Astrocyte of the spinal cord (primary cell): ENCODE measurements around the gene DCLK3.

Experiments used
- DNase-seq: peaks from one replicate; pipeline ENCODE4 v3.0.0; 2011; ENCODE audit warnings: low read depth, low spot score
- H3K4me3 ChIP-seq: 2 replicates; pipeline ENCODE4 v1.5.1; 2011; ENCODE audit warnings: low read depth, mild to moderate bottlenecking, low read length, moderate library complexity
- in situ Hi-C: cut with HindIII; loops from 2 replicates; pipeline ENCODE4 v1.10.0; 2017; ENCODE audit warnings: low sequenced_read_pairs
- TF ChIP-seq, protein P1 (sequence below): IDR thresholded peaks from 2 replicates; pipeline ENCODE4 v1.5.1; 2012; ENCODE audit warnings: low read depth, mild to moderate bottlenecking, low read length, inconsistent platforms

Gene DCLK3

DNA sequence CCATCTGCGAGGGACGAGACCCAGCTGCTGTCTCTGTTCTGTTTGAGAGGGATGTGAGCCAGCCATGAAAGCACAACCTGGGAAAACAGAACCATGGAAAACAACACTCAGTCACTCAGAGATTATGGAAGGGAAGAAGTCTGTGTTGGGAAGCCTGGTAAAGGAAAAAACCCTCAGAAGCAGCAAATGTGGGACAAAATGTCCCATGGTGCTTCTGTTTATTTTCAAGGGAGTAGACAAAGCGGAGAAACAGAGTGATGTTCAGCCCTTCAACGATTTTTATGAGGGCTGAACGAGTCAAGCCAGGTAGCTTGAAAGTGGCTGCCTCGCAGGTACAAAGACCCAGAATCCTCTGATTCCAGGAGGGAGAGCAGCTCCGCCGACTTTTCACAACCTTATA, 59.3 kb downstream of the DCLK3 start:
- TF ChIP-seq, protein P1, sequence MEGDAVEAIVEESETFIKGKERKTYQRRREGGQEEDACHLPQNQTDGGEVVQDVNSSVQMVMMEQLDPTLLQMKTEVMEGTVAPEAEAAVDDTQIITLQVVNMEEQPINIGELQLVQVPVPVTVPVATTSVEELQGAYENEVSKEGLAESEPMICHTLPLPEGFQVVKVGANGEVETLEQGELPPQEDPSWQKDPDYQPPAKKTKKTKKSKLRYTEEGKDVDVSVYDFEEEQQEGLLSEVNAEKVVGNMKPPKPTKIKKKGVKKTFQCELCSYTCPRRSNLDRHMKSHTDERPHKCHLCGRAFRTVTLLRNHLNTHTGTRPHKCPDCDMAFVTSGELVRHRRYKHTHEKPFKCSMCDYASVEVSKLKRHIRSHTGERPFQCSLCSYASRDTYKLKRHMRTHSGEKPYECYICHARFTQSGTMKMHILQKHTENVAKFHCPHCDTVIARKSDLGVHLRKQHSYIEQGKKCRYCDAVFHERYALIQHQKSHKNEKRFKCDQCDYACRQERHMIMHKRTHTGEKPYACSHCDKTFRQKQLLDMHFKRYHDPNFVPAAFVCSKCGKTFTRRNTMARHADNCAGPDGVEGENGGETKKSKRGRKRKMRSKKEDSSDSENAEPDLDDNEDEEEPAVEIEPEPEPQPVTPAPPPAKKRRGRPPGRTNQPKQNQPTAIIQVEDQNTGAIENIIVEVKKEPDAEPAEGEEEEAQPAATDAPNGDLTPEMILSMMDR = no peak

DNA sequence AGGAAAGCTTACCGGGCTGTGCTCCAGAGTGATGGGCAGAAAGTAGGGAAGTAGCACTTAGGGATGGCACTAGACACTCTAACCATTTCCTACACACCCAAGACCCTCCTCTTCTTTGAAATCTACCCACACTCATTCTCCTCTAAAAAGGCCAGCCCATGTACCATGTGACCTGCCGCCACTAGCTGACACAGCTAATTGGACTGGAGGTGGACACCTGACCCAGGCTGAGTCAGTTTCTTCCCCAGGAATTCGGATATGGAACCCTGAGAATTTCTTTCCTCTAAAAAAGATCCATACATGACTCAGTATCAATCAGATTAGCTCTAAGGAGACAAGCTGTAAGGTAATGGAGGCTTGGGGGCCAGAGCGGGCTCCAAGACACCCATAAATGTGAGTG, 60.1 kb downstream of the DCLK3 start:
- H3K4me3 ChIP-seq = no peak overlapping the region
- TF ChIP-seq, protein P1 = no peak
- no peak for DNase-seq
- in situ Hi-C loops = no loop called here

More for the DNA sequence above, 59.3 kb downstream of the DCLK3 start:
- in situ Hi-C loops = no loop called here
- DNase-seq = no peak
- H3K4me3 ChIP-seq = no peak overlapping the region

DNA sequence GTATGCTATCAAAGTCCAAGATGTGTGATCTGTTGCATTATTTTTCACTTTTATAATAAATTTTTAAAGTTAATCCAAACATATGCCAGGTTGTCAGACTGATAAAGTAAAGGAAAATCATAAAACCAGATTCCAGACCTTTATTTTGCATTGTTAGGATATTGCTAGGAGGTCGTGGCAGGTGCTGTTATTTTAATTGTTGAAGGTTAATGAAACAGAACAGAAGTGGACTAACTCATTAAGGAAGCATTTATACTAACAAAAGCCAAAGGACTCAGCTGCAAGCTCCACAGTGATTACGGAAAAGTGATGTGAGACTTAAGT, 63.1 kb downstream of the DCLK3 start:
- no peak for DNase-seq
- in situ Hi-C loops = no loop called here
- TF ChIP-seq, protein P1 = no peak
- no peak overlapping the region for H3K4me3 ChIP-seq

DNA sequence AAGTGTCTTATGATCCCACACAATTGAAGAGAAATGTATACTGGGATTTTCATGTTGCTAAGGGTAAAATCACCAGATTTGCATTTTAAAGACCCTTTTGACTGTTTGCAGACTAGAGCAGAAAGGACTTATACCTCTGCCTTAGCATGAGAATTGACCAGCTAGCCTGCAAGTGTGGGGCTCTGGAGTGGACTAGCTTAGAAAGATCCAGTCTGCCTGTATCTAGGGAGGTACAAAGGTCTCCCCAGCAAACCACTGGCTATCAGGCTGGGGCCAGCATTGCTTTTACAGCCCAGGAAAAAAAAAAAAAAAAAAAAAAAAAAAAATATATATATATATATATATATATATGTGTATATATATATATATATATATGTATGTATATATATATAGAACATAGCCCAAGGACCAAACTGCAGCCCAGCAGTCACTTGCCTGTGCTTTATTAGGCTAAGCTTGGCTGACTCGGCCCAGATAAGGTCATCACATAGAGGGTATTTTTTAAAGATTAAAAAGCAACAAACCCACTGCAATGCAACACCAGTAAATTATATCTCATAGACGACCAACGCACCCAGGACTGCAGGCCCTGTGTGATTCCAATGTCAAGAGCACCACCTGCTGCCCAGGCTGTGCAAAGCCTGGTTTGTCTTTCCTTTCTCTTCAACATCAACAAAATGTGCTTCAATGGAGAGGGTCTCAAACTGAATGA, 63.7 kb downstream of the DCLK3 start:
- TF ChIP-seq, protein P1 = peak; percentile 91
- peak; percentile 85 for DNase-seq
- in situ Hi-C loops = no loop called here

DNA sequence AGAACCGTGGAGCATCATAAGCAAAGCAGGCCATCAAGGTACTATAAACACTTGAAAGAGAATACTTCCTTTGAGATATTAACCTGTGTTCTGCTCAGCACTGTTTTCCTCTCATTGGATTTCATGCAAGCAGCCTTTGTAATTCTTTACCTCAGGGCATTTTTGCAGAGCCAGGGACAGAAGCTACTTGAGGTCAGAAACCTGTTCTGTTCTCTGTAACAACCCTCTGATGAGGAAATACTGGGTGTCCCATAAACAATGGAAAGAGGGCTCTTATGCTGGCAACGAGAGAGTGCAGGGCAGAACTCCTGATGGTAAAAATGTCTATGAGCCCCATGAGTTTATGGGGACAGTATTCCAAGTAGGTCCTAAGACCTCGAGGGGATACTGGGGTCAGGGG, 66.0 kb downstream of the DCLK3 start:
- no peak for DNase-seq
- TF ChIP-seq, protein P1 = no peak
- in situ Hi-C loops = no loop called here

More for the DNA sequence above, 63.7 kb downstream of the DCLK3 start:
- H3K4me3 ChIP-seq = no peak overlapping the region

DNA sequence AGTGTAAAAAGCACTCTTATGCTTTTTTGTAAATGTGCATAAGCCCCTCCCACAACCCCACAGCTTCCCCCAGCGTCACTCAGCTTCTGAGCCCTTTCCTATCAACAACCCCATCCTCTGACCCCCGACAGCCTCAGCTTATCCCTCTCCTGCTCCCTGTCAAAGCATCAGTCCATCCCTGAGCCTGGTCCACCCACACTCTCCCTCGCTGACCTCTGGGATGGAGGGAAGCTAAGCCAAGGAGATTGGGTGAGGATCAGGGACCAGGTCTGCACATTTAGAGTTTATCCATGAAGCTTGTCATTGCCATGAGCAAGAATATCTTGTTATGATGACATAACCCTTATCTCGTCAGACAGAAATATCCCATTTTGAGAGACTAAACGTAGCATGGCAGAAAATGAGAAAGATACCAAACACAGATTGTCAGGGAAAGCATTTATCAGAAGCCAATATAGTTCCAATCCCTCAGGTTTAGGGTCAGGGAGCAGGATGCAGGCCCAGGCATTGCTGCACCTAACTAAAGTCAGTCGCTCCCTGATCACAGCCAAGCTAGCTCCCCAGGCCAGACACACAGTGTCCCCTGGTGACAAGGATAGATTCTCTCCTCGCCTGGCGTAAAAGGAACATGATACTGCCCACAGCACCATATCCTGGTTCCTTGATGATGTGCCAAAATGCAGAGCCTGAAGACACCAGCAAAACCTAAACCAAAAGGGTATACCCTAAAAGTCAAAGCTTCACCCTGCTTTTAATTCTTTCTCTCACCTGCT, 66.9 kb downstream of the DCLK3 start:
- no peak overlapping the region for H3K4me3 ChIP-seq
- no peak for DNase-seq
- TF ChIP-seq, protein P1 = peak; percentile 29
- in situ Hi-C loops = no loop called here

More for the DNA sequence above, 66.0 kb downstream of the DCLK3 start:
- H3K4me3 ChIP-seq = no peak overlapping the region
